Measurements from ENCODE around the gene EIF2S1.
"Not testable (repeated sequence)": the region's sequence is repeated elsewhere in the genome, so short reads cannot be mapped to it uniquely, and the experiment has no call there.

Gene EIF2S1

GRCh38 chr14:67372833-67373232 is 12.7 kb downstream of the EIF2S1 start:
- no peak for DNase-seq (ENCODE audit: low read depth)

- no peak for DNase-seq (ENCODE audit: low read depth)
These were observed 13.2 kb downstream of the EIF2S1 start for GRCh38 chr14:67373347-67373746.

GRCh38 chr14:67377916-67378315 is 17.8 kb downstream of the EIF2S1 start:
- DNase-seq (ENCODE audit: low read depth) = no peak

GRCh38 chr14:67385120-67385519 is 25.0 kb downstream of the EIF2S1 start:
- DNase-seq (ENCODE audit: low read depth) = no peak

- DNase-seq (ENCODE audit: low read depth) = no peak
These were observed 25.5 kb downstream of the EIF2S1 start for GRCh38 chr14:67385618-67386017.

- no peak for DNase-seq (ENCODE audit: low read depth)
These were observed 27.1 kb downstream of the EIF2S1 start for GRCh38 chr14:67387195-67387594.

GRCh38 chr14:67389275-67389674 is 29.1 kb downstream of the EIF2S1 start:
- no peak for DNase-seq (ENCODE audit: low read depth)

GRCh38 chr14:67389811-67390534 is 29.8 kb downstream of the EIF2S1 start:
- no peak for DNase-seq (ENCODE audit: low read depth)

- no peak for DNase-seq (ENCODE audit: low read depth)
These were observed 31.1 kb downstream of the EIF2S1 start for GRCh38 chr14:67391268-67391667.

- no peak for DNase-seq (ENCODE audit: low read depth)
These were observed 32.0 kb downstream of the EIF2S1 start for GRCh38 chr14:67392123-67392522.

GRCh38 chr14:67392800-67393199 is 32.7 kb downstream of the EIF2S1 start:
- DNase-seq (ENCODE audit: low read depth) = no peak

- no peak for DNase-seq (ENCODE audit: low read depth)
These were observed 33.6 kb downstream of the EIF2S1 start for GRCh38 chr14:67393689-67394088.

- DNase-seq (ENCODE audit: low read depth) = no peak
These were observed 35.2 kb downstream of the EIF2S1 start for GRCh38 chr14:67395086-67395875.

- DNase-seq (ENCODE audit: low read depth) = no peak
These were observed 35.7 kb downstream of the EIF2S1 start for GRCh38 chr14:67395876-67396189.

- no peak for DNase-seq (ENCODE audit: low read depth)
These were observed 36.3 kb downstream of the EIF2S1 start for GRCh38 chr14:67396381-67396970.

GRCh38 chr14:67397536-67397935 is 37.4 kb downstream of the EIF2S1 start:
- no peak for DNase-seq (ENCODE audit: low read depth)

GRCh38 chr14:67400434-67400833 is 40.3 kb downstream of the EIF2S1 start:
- no peak for DNase-seq (ENCODE audit: low read depth)

GRCh38 chr14:67405771-67406170 is 45.6 kb downstream of the EIF2S1 start:
- no peak for DNase-seq (ENCODE audit: low read depth)

GRCh38 chr14:67408122-67408801 is 48.1 kb downstream of the EIF2S1 start:
- not testable (repeated sequence) for DNase-seq (ENCODE audit: low read depth)

GRCh38 chr14:67409461-67409860 is 49.3 kb downstream of the EIF2S1 start:
- no peak for DNase-seq (ENCODE audit: low read depth)

GRCh38 chr14:67410313-67410712 is 50.2 kb downstream of the EIF2S1 start:
- DNase-seq (ENCODE audit: low read depth) = no peak

- no peak for DNase-seq (ENCODE audit: low read depth)
These were observed 51.2 kb downstream of the EIF2S1 start for GRCh38 chr14:67411370-67411769.

Data from activated T-helper 1 cell treated with Interleukin-2 at 50 U/mL for 16 hours (primary cell).